A549 (cell line): ENCODE measurements around the gene B3GLCT.

ENCODE experiments used
- EHMT2 ChIP-seq: fragments of 200-600 bp; sonication (generic); IDR thresholded peaks from 2 replicates; pipeline ENCODE4 v1.6.1; 2016; ENCODE audit warnings: antibody characterized with exemption, low read depth, mild to moderate bottlenecking, moderate library complexity
- EP300 ChIP-seq, 2 experiments: fragments of >200 bp; sonication (Bioruptor Twin); formaldehyde crosslinking; IDR thresholded peaks; 2 replicates in 1 of 2; 3 replicates in 1 of 2; pipeline ENCODE4 v1.6.1; 2016 to 2017
- JUN ChIP-seq, 2 experiments: fragments of >200 bp; sonication (Bioruptor Twin); formaldehyde crosslinking; IDR thresholded peaks; 2 replicates in 1 of 2; 3 replicates in 1 of 2; pipeline ENCODE4 v1.6.1; 2016 to 2017
- KDM5A ChIP-seq: fragments of 200-600 bp; sonication (generic); IDR thresholded peaks from 2 replicates; pipeline ENCODE4 v1.6.1; 2016; ENCODE audit warnings: antibody characterized with exemption, mild to moderate bottlenecking
- TF ChIP-seq, protein P1 (sequence below): fragments of >200 bp; sonication (Bioruptor Twin); formaldehyde crosslinking; IDR thresholded peaks from 3 replicates; pipeline ENCODE4 v1.5.1; 2016

DNA sequence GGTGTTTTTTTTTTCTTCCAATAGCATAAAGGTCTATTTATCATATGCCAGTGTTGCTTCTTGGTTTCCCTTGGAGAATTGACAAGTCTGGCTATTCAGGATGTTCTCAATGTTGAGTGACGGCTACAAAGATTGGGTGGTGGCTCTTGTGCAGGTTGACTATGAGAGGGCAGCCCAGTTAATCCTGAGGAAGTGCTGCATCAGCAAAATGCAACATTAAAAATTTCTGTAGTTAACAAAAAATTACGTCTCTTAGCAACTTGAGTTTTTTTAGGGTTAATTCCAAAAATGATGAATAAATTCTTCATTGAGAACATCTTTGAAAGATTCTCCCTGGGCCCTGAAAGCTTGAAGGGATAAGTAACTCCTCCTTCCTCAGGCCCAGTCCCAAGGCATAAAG, 147.1 kb downstream of the B3GLCT start:
- TF ChIP-seq, protein P1, sequence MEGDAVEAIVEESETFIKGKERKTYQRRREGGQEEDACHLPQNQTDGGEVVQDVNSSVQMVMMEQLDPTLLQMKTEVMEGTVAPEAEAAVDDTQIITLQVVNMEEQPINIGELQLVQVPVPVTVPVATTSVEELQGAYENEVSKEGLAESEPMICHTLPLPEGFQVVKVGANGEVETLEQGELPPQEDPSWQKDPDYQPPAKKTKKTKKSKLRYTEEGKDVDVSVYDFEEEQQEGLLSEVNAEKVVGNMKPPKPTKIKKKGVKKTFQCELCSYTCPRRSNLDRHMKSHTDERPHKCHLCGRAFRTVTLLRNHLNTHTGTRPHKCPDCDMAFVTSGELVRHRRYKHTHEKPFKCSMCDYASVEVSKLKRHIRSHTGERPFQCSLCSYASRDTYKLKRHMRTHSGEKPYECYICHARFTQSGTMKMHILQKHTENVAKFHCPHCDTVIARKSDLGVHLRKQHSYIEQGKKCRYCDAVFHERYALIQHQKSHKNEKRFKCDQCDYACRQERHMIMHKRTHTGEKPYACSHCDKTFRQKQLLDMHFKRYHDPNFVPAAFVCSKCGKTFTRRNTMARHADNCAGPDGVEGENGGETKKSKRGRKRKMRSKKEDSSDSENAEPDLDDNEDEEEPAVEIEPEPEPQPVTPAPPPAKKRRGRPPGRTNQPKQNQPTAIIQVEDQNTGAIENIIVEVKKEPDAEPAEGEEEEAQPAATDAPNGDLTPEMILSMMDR = no peak
- TF ChIP-seq KDM5A (no peak), JUN (IDR thresholded peaks at IDR 0.05) (no peak), EHMT2 (no peak), EP300 (IDR thresholded peaks at IDR 0.05) (no peak)
